Bronchial epithelial cell (primary cell): ENCODE measurements around the gene EOLA2. TPM values are rescaled to one million over a fixed set of nuclear protein-coding genes. Genes with fewer than 3 reads are reported as not detected.

Source experiments
- DNase-seq: peaks from one replicate; pipeline ENCODE4 v3.0.0-alpha.2; 2010; ENCODE audit warnings: low read depth
- FAIRE-seq: peaks from 2 replicates; lab custom pipeline; 2011; peaks lifted over from hg19 to GRCh38; lab: Jason Lieb, UNC
- H3K27me3 ChIP-seq: 2 replicates; pipeline ENCODE4 v1.5.1; 2011; ENCODE audit warnings: low read length; ENCODE audit not compliant: control insufficient read depth, insufficient read depth
- H3K36me3 ChIP-seq: 2 replicates; pipeline ENCODE4 v1.5.1; 2011; ENCODE audit warnings: low read length; ENCODE audit not compliant: control insufficient read depth, insufficient read depth
- H3K4me3 ChIP-seq: 2 replicates; pipeline ENCODE4 v1.5.1; 2011; ENCODE audit warnings: mild to moderate bottlenecking, low read depth, low read length, control low read depth
- total RNA-seq: library from RNA; depleted of rRNA; stranded (reverse); fragments of >200 nt; gene quantifications from 2 replicates; pipeline ENCODE4 v1.2.1, GENCODE V29; 2014
- TF ChIP-seq, protein P1 (sequence below): IDR thresholded peaks from 2 replicates; pipeline ENCODE4 v1.5.1; 2011; ENCODE audit warnings: mild to moderate bottlenecking, moderate library complexity, low read length, control low read depth, inconsistent platforms; ENCODE audit not compliant: insufficient read depth, severe bottlenecking

Gene EOLA2
- total RNA-seq, result 21.9 and 38.0 TPM in 2 replicates

DNA sequence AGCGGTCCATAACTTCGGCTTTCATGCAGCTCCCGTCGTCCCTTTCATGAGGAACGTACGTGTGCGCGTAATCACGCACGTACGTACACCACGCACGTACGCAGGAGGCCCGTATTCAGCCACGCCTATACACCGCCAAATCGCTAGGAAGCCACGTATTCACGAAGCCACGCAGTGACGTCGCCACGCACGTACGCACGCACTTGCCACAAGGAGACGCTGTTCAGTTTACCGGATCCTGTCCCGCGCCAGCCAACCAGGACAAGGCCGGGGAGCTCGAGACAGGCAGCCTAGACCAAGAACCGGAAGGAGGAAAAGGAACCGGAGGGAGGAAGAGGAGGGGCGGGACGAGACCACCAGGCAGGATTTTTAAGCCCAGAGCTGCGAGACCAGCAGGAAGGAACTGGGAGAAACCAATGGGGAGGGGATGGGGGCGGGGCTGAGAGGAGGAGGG, at the start of gene EOLA2:
TSS of gene EOLA2 (minus strand) at position 65 of the 454 bp plus-strand sequence. CDS start 4,617 bp downstream, outside the sequence.
- FAIRE-seq, result peak; percentile 36
- peak within 1 kb of the TSS; percentile 75 for H3K4me3 ChIP-seq
- H3K36me3 ChIP-seq, result no peaks in the 10 kb centered on the region
- DNase-seq, result peak; percentile 93
- no peaks in the 10 kb centered on the region for H3K27me3 ChIP-seq
- TF ChIP-seq, protein P1, sequence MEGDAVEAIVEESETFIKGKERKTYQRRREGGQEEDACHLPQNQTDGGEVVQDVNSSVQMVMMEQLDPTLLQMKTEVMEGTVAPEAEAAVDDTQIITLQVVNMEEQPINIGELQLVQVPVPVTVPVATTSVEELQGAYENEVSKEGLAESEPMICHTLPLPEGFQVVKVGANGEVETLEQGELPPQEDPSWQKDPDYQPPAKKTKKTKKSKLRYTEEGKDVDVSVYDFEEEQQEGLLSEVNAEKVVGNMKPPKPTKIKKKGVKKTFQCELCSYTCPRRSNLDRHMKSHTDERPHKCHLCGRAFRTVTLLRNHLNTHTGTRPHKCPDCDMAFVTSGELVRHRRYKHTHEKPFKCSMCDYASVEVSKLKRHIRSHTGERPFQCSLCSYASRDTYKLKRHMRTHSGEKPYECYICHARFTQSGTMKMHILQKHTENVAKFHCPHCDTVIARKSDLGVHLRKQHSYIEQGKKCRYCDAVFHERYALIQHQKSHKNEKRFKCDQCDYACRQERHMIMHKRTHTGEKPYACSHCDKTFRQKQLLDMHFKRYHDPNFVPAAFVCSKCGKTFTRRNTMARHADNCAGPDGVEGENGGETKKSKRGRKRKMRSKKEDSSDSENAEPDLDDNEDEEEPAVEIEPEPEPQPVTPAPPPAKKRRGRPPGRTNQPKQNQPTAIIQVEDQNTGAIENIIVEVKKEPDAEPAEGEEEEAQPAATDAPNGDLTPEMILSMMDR, result peak; percentile 83

DNA sequence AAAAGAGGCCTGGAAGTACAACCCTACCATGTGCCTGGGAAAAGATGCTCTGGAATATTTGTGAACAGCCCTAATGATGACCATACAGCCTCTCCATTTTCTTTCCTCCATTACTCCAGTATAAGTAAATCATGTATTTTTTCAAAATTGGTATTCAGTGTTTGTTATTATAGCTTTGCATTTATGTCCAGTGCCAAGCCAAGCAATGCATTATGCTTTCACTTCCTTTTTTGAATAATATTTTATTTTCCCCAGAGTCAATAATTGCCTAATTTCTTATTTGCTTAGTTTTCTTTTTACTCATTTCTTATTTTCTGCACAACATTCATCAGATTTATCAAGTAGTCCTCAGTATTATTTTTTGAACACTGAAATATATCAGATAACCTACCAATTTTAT, 49.3 kb upstream of the EOLA2 start:
- Histone ChIP-seq H3K4me3 (no peak overlapping the region), H3K27me3 (no peaks in the 10 kb centered on the region), H3K36me3 (no peaks in the 10 kb centered on the region)
- DNase-seq, result no peak
- FAIRE-seq, result no peak
- TF ChIP-seq, protein P1, result no peak

DNA sequence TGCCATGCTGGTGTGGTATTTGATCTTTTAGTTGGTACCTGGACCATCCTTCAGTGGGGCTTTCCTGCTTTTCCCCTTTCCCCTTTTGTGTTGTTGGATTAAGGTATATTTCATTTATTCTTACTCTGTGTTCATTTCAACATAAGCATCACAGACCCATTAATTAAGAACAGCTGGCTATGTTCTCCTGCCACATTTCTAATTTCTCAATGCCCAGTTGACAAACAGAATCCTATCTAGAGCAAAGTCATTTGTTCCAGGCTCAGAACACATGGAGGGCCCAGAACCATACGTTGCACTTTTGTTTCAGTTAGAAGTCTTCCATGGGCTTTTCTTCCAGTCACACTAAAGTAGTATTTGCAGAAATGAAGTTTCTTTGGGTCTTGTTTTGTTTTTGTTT, 46.1 kb upstream of the EOLA2 start:
- DNase-seq (no peak), FAIRE-seq (no peak)
- no peak overlapping the region for H3K4me3 ChIP-seq
- H3K36me3 ChIP-seq, result no peaks in the 10 kb centered on the region
- TF ChIP-seq, protein P1, result no peak
- no peaks in the 10 kb centered on the region for H3K27me3 ChIP-seq

DNA sequence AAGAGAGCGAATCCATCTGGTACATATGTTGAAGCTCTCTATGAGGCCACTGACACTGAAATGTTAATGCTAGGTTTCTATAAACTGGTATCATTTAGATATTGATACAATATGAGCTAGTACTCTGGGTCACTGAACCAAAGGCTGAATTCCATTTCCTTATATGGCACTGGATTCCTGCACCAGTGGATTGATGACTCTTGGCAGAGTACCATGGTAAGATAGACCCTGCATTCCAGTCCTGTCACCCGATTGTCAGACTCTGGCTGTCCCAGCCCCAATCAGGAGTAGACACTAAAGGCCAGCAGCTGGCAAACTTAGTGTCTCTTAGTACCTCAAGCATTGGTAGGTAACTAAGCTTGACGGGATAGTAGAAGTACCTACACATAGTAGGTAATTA, 44.0 kb upstream of the EOLA2 start:
- FAIRE-seq (no peak), DNase-seq (no peak)
- no peaks in the 10 kb centered on the region for H3K36me3 ChIP-seq
- no peaks in the 10 kb centered on the region for H3K27me3 ChIP-seq
- TF ChIP-seq, protein P1, result no peak
- no peak overlapping the region for H3K4me3 ChIP-seq

DNA sequence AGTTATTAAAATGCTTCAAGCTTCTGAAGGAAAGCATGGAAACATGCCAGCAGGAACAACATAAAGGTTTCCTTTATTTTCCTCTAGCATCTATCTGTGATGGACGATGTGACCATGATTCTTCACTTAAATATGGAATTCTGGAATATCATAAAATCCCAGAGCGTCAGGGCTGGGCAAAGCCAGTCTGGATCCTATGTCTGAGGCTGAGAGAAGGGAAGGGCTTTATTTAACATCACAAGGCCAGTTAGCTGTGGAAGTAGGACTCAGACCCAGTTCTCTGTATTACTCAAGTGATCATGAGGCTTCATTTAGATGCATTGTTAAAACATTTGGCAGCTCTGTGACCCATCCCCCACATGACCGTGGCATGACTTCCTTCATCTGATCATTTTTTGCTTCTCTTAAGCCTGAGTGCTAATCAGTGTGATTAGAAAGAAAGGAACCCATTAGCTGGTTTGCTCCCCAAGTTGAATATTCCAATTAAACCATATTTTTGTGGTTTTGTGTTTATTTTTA, 40.9 kb upstream of the EOLA2 start:
- DNase-seq (no peak), FAIRE-seq (no peak)
- TF ChIP-seq, protein P1, result no peak
- H3K36me3 ChIP-seq, result no peaks in the 10 kb centered on the region
- H3K27me3 ChIP-seq, result no peaks in the 10 kb centered on the region
- H3K4me3 ChIP-seq, result no peak overlapping the region
